Lung (tissue), 12 donors: ENCODE data around the gene CCND2. TPM values are rescaled to one million over a fixed set of nuclear protein-coding genes. Genes with fewer than 3 reads are reported as not detected.

Experiments
- ATAC-seq: fragments of 200-7000 bp; cut with Tn5 transposase; one replicate; pipeline ENCODE4 v1.9.1; 2020; ENCODE audit warnings: moderate number of reproducible peaks; ENCODE audit not compliant: insufficient read depth, low FRiP score
- DNase-seq, 3 donors: peaks; one replicate each; pipeline ENCODE4 v3.0.0-alpha.2; 2013 to 2017
- H3K27ac ChIP-seq, 2 donors: one replicate each; pipeline ENCODE4 v1.5.1; 2013; ENCODE audit warnings: mild to moderate bottlenecking in 2 of 2, moderate library complexity in 2 of 2, control low read depth in 1 of 2, inconsistent platforms in 1 of 2, low read depth in 1 of 2, low read length in 1 of 2
- H3K27me3 ChIP-seq, 3 donors: one replicate each; pipeline ENCODE4 v1.5.1; 2013; ENCODE audit warnings: low read length in 2 of 3; ENCODE audit not compliant: control insufficient read depth in 3 of 3, insufficient read depth in 3 of 3
- H3K36me3 ChIP-seq, 4 donors: one replicate each; pipeline ENCODE4 v1.5.1; 2013; ENCODE audit warnings: low read length in 4 of 4, mild to moderate bottlenecking in 1 of 4, moderate library complexity in 1 of 4; ENCODE audit not compliant: control insufficient read depth in 4 of 4, insufficient read depth in 4 of 4
- H3K4me1 ChIP-seq, 5 donors: one replicate each; pipeline ENCODE4 v1.5.1; 2013; ENCODE audit warnings: low read length in 5 of 5, mild to moderate bottlenecking in 2 of 5, moderate library complexity in 1 of 5; ENCODE audit not compliant: control insufficient read depth in 5 of 5, insufficient read depth in 5 of 5
- H3K4me3 ChIP-seq: one replicate; pipeline ENCODE4 v1.5.1; 2013; ENCODE audit warnings: mild to moderate bottlenecking, control low read depth, moderate library complexity
- H3K9ac ChIP-seq, 2 donors: one replicate each; pipeline ENCODE4 v1.5.1; 2013; ENCODE audit warnings: low read length in 2 of 2, control low read depth in 1 of 2; ENCODE audit not compliant: insufficient read depth in 1 of 2
- H3K9me3 ChIP-seq, 4 donors: one replicate each; pipeline ENCODE4 v1.5.1; 2013; ENCODE audit warnings: low read length in 3 of 4, mild to moderate bottlenecking in 1 of 4, moderate library complexity in 1 of 4; ENCODE audit not compliant: control insufficient read depth in 4 of 4, insufficient read depth in 3 of 4
- CTCF ChIP-seq: IDR thresholded peaks from 2 replicates; pipeline ENCODE4 v1.5.1; 2012; ENCODE audit warnings: mild to moderate bottlenecking; ENCODE audit errors: control extremely low read depth, extremely low read depth
- WGBS, 2 donors: extraction: QIAGEN DNeasy Blood & Tissue Kit; methylation state at CpG; one replicate each; pipeline ENCODE4 v1.1.7; 2013; 5-methylcytosine and 5-hydroxymethylcytosine counted together
- polyA plus RNA-seq, 2 donors: library from polyadenylated mRNA; stranded (reverse); fragments of 200-250 nt; gene quantifications; one replicate each; pipeline ENCODE4 v1.2.1, GENCODE V29; 2013
- total RNA-seq, 2 donors: library from RNA; depleted of rRNA in 1 of 2; stranded (reverse); fragments of >200 nt in 1 of 2; gene quantifications; one replicate each; pipeline ENCODE4 v1.2.1, GENCODE V29; 2014 to 2021
- donor health status: control.
- donor health status: control.
- donor health status: Bipolar disorder and iron deficiency.
- donor health status: healthy.
- donor health status: DM: yes; HTN: yes; CAD: no.

Gene CCND2
- total and polyA plus RNA-seq, 4 donors = 6.1 to 113 (median 51.7) TPM

- 3 to 5% methylated on average over 43 of the region's 43 CpGs for WGBS, 2 donors
- TF ChIP-seq CTCF = no peak
- Histone ChIP-seq H3K27ac (peak overlapping the region; percentile 75 to 92), H3K9me3 (no peaks in the 10 kb centered on the region), H3K27me3 (peaks cover 0 to 7% (median 3%) of the 10 kb centered on the region in 3 donors), H3K9ac (peak overlapping the region; percentile 65 to 81), H3K36me3 (peaks cover 0 to 21% (median 11%) of the 10 kb centered on the region in 4 donors), H3K4me3 (peak overlapping the region; percentile 72), H3K4me1 (peaks cover 15 to 59% (median 26%) of the 10 kb centered on the region in 5 donors)
- ATAC-seq (no peak), DNase-seq (peak; percentile 52 to 76 (median 68))
Measured at GRCh38 chr12:4275016-4275869, 1.7 kb downstream of the CCND2 start.

GRCh38 chr12:4275870-4276301 lies 2.3 kb downstream of the CCND2 start:
- no peak overlapping the region for H3K4me3 ChIP-seq
- no peak for ATAC-seq
- peaks cover 13 to 65% (median 31%) of the 10 kb centered on the region in 5 donors for H3K4me1 ChIP-seq
- DNase-seq = peak; percentile 55 to 69 (median 55)
- peaks cover 0 to 4% (median 0%) of the 10 kb centered on the region in 3 donors for H3K27me3 ChIP-seq
- WGBS, 2 donors = 63 to 70% methylated on average over 14 of the region's 14 CpGs
- peak overlapping the region in 1 of 2 donors; percentile 68 for H3K9ac ChIP-seq
- H3K9me3 ChIP-seq = no peaks in the 10 kb centered on the region
- peak overlapping the region; percentile 61 to 92 for H3K27ac ChIP-seq
- TF ChIP-seq CTCF = no peak
- peaks cover 0 to 26% (median 12%) of the 10 kb centered on the region in 4 donors for H3K36me3 ChIP-seq

GRCh38 chr12:4276524-4277204 lies 3.1 kb downstream of the CCND2 start:
- no peak overlapping the region for H3K4me3 ChIP-seq
- peaks cover 0 to 32% (median 12%) of the 10 kb centered on the region in 4 donors for H3K36me3 ChIP-seq
- H3K9me3 ChIP-seq = no peaks in the 10 kb centered on the region
- TF ChIP-seq CTCF = peak; percentile 96
- H3K9ac ChIP-seq = no peak overlapping the region
- peaks cover 16 to 65% (median 31%) of the 10 kb centered on the region in 5 donors for H3K4me1 ChIP-seq
- ATAC-seq (peak; percentile 48), DNase-seq (peak; percentile 95 to 97 (median 97))
- WGBS, 2 donors = 5 to 11% methylated on average over 10 of the region's 10 CpGs
- no peaks in the 10 kb centered on the region for H3K27me3 ChIP-seq
- peak overlapping the region in 1 of 2 donors; percentile 92 for H3K27ac ChIP-seq
